PC-3 (cell line): ENCODE results near the gene IVNS1ABP.

Experiments used
- CTCF ChIP-seq: fragments of 300-600 bp; sonication (generic); conservative IDR thresholded peaks from 2 replicates; pipeline ENCODE4 v1.5.1; 2017; ENCODE audit warnings: antibody characterized with exemption, low read depth, mild to moderate bottlenecking, low read length
- EZH2 ChIP-seq: fragments of 300-600 bp; sonication (generic); IDR thresholded peaks from one replicate; pipeline ENCODE4 v1.6.1; 2017; ENCODE audit warnings: antibody characterized with exemption, mild to moderate bottlenecking, low read length; ENCODE audit not compliant: unreplicated experiment

- no peak for TF ChIP-seq CTCF
- TF ChIP-seq EZH2: no peak
These were observed 54.9 kb downstream of the IVNS1ABP start for GRCh38 chr1:185262151-185262550.
